SK-MEL-5 (cell line): Measurements from ENCODE around the gene PACSIN3. TPM values are rescaled to one million over a fixed set of nuclear protein-coding genes. Genes with fewer than 3 reads are reported as not detected.
"Not testable (repeated sequence)": the region's sequence is repeated elsewhere in the genome, so short reads cannot be mapped to it uniquely, and the experiment has no call there.

Source experiments
- DNase-seq: peaks from one replicate; pipeline ENCODE4 v3.0.0-alpha.2; 2016; ENCODE audit warnings: low read depth, low spot score
- in situ Hi-C: cut with HindIII; loops from 2 replicates; pipeline ENCODE4 v1.10.0; 2016; ENCODE audit warnings: low sequenced_read_pairs, high pct_unique_total_duplicates, low pct_unique_long_range_greater_than_20kb
- polyA plus RNA-seq, 2 experiments: library from polyadenylated mRNA; depleted of rRNA; stranded (reverse); fragments of >200 nt; gene quantifications; 2 replicates each; pipeline ENCODE4 v1.2.3, GENCODE V29; 2015
- total RNA-seq: library from RNA; depleted of rRNA; stranded (reverse); fragments of >200 nt; shearing (Covaris generic); gene quantifications from 2 replicates; pipeline ENCODE4 v1.2.3, GENCODE V29; 2014; rRNA removed

PACSIN3 gene
- 33.7 and 36.3 TPM in 2 replicates for total RNA-seq
- polyA plus RNA-seq (2015; cell fraction: cytosol; rRNA removed) = 36.3 and 38.0 TPM in 2 replicates
- polyA plus RNA-seq (2015; cell fraction: nucleus; rRNA removed) = 39.0 and 43.5 TPM in 2 replicates

GRCh38 chr11:47186076-47186699 is at the start of gene PACSIN3:
PACSIN3 (minus strand) TSS chr11:47186434; CDS start chr11:47182727, 3,707 bp downstream.
- peak; percentile 45 for DNase-seq
- in situ Hi-C loops = no loop called here

GRCh38 chr11:47235163-47235562 is 48.9 kb upstream of the PACSIN3 start:
- in situ Hi-C loops = no loop called here
- DNase-seq = no peak

- DNase-seq = no peak
- in situ Hi-C loops = no loop called here
Measured at GRCh38 chr11:47234669-47235100, 48.5 kb upstream of the PACSIN3 start.

GRCh38 chr11:47233989-47234668 is 47.9 kb upstream of the PACSIN3 start:
- DNase-seq = peak; percentile 61
- in situ Hi-C loops = no loop called here

- in situ Hi-C loops = no loop called here
- no peak for DNase-seq
Measured at GRCh38 chr11:47233051-47233450, 46.8 kb upstream of the PACSIN3 start.

- in situ Hi-C loops = no loop called here
- no peak for DNase-seq
Measured at GRCh38 chr11:47229161-47229560, 42.9 kb upstream of the PACSIN3 start.

- DNase-seq = no peak
- in situ Hi-C loops = no loop called here
Measured at GRCh38 chr11:47225552-47226400, 39.5 kb upstream of the PACSIN3 start.

GRCh38 chr11:47222696-47223095 is 36.5 kb upstream of the PACSIN3 start:
- no peak for DNase-seq
- in situ Hi-C loops = no loop called here

GRCh38 chr11:47220401-47220821 is 34.2 kb upstream of the PACSIN3 start:
- DNase-seq = no peak
- in situ Hi-C loops = no loop called here

- in situ Hi-C loops = no loop called here
Measured at GRCh38 chr11:47216121-47216798, 30.0 kb upstream of the PACSIN3 start.

GRCh38 chr11:47215366-47215910 is 29.2 kb upstream of the PACSIN3 start:
- no peak for DNase-seq
- in situ Hi-C loops = no loop called here

More at GRCh38 chr11:47216121-47216798, 30.0 kb upstream of the PACSIN3 start:
- peak; percentile 39 for DNase-seq

GRCh38 chr11:47213950-47214565 is 27.8 kb upstream of the PACSIN3 start:
- in situ Hi-C loops = no loop called here
- DNase-seq = peak; percentile 95

GRCh38 chr11:47212938-47213337 is 26.7 kb upstream of the PACSIN3 start:
- DNase-seq = no peak
- in situ Hi-C loops = no loop called here

GRCh38 chr11:47208628-47209027 is 22.4 kb upstream of the PACSIN3 start:
- in situ Hi-C loops = no loop called here
- DNase-seq = no peak

- DNase-seq, in situ Hi-C loops: not testable (repeated sequence)
Measured at GRCh38 chr11:47208008-47208552, 21.8 kb upstream of the PACSIN3 start.

GRCh38 chr11:47207459-47207858 is 21.2 kb upstream of the PACSIN3 start:
- in situ Hi-C loops = no loop called here
- no peak for DNase-seq

GRCh38 chr11:47206577-47206976 is 20.3 kb upstream of the PACSIN3 start:
- in situ Hi-C loops = not testable (repeated sequence)

More at GRCh38 chr11:47206577-47206976, 20.3 kb upstream of the PACSIN3 start:
- DNase-seq = not testable (repeated sequence)
